ENCODE results near the gene EGLN1. TPM values are rescaled to one million over a fixed set of nuclear protein-coding genes. Genes with fewer than 3 reads are reported as not detected.
"Not testable (repeated sequence)": the region's sequence is repeated elsewhere in the genome, so short reads cannot be mapped to it uniquely, and the experiment has no call there.

Gene EGLN1
- total and polyA plus RNA-seq, 7 experiments from 2014 or later = 13.6 to 38.9 (median 21.9) TPM

DNA sequence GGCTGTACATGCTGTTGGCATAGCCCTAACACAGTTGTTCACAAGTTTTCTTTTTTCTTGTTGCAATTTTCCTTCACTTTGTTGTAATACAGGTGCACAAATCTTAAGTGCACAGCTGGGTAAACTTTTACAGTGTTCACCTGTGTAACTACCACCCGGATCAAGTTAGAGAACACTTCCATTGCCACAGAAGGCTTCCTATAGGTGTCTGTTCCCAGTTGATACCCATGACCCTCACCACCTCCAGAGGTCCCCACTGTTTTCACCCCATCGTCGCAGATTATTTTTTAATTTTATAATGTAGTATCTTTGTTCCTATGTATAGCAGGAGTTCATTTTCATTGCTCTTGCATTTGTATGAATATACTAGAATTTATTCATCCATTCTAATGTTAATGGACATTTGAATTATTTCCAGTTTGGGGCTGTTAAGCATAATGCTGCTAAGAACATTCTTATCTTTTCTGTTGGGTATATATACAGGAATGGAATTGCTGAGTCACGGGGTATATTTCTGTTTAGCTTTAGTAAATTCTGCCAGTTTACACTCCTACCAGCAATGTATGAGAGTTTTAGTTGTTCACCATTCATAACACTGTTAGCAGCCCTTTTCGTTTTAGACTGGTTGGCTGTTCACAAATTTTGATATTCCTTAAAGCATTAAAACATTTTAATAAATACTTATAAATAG lies 67.6 kb downstream of the EGLN1 start:
- peak overlapping the region in 1 of 9 donors; percentile 18 for H3K27ac Mint-ChIP-seq
- CTCF ChIA-PET = interaction anchor here (0.6 kb wide), 1 partner anchor 224 kb away, joined by 3 read pairs; no protein-coding TSS in a partner anchor

DNA sequence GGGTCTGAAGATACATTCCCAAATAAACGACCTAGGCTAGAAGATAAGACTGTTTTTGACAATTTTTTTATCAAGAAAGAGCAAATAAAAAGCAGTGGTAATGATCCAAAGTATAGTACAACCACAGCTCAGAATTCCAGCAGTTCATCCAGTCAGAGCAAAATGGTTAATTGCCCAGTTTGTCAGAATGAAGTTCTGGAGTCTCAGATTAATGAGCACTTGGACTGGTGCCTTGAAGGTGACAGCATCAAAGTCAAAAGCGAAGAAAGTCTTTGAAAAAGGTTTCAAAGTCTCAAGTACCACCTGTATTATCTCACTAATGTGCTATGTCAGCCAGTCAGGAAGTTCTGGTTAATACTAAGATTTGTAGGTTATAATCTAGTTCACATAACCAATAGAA lies 69.0 kb downstream of the EGLN1 start:
- H3K4me1 ChIP-seq (ENCODE audit: control insufficient read depth in 2 of 2, insufficient read depth in 2 of 2, low read length in 2 of 2) = peaks cover 0 to 2% of the 10 kb centered on the region in 2 donors
- H3K36me3 ChIP-seq (ENCODE audit: control insufficient read depth in 2 of 3, insufficient read depth in 3 of 3, low read length in 3 of 3) = peaks cover 6 to 31% (median 17%) of the 10 kb centered on the region in 3 experiments
- DNase-seq (no peak), ATAC-seq (no peak)
- ChIA-PET CTCF (no interaction called here), POLR2A (no interaction called here)
- Mint-ChIP-seq H3K27ac (no peak overlapping the region), H3K27me3 (no peaks in the 10 kb centered on the region), H3K4me1 (peaks cover 0 to 9% (median 7%) of the 10 kb centered on the region in 7 donors), H3K9me3 (no peaks in the 10 kb centered on the region), H3K36me3 (peaks cover 12 to 37% (median 14%) of the 10 kb centered on the region in 5 donors), H3K4me3 (no peak overlapping the region)
- H3K9me3 ChIP-seq (ENCODE audit: control insufficient read depth in 2 of 3, low read length in 3 of 3) = no peaks in the 10 kb centered on the region
- intact Hi-C loops (cut with micrococcal nuclease) = no loop called here
- H3K27ac ChIP-seq (ENCODE audit: low read depth, low read length) = no peak overlapping the region
- H3K4me3 ChIP-seq (ENCODE audit: low read length) = no peak overlapping the region
- H3K27me3 ChIP-seq (ENCODE audit: control insufficient read depth in 2 of 2, insufficient read depth in 2 of 2, low read length in 2 of 2) = no peaks in the 10 kb centered on the region

More for the DNA sequence above, 67.6 kb downstream of the EGLN1 start:
- POLR2A ChIA-PET = interaction anchor here (0.7 to 0.8 kb wide), 2 partner anchors 16 to 86 kb away, joined by 3 read pairs; partner anchors contain the start of gene SPRTN
- H3K36me3 ChIP-seq (ENCODE audit: control insufficient read depth in 2 of 3, insufficient read depth in 3 of 3, low read length in 3 of 3) = peaks cover 0 to 22% (median 17%) of the 10 kb centered on the region in 3 experiments
- Mint-ChIP-seq H3K4me1 (peaks cover 0 to 12% (median 7%) of the 10 kb centered on the region in 7 donors), H3K27me3 (no peaks in the 10 kb centered on the region), H3K36me3 (peaks cover 8 to 27% (median 11%) of the 10 kb centered on the region in 5 donors), H3K9me3 (no peaks in the 10 kb centered on the region), H3K4me3 (no peak overlapping the region)
- intact Hi-C loops (cut with micrococcal nuclease) = loop anchor here (5.0 kb wide), 4 partner anchors 68 to 1273 kb away; partner anchors contain the start of genes EGLN1 (in 1 of the 2) and TSNAX (in 1 of the 2)
- H3K4me1 ChIP-seq (ENCODE audit: control insufficient read depth in 2 of 2, insufficient read depth in 2 of 2, low read length in 2 of 2) = peaks cover 0 to 3% of the 10 kb centered on the region in 2 donors
- ATAC-seq = no peak
- DNase-seq = no peak
- H3K27me3 ChIP-seq (ENCODE audit: control insufficient read depth in 2 of 2, insufficient read depth in 2 of 2, low read length in 2 of 2) = no peaks in the 10 kb centered on the region
- no peaks in the 10 kb centered on the region for H3K9me3 ChIP-seq (ENCODE audit: control insufficient read depth in 2 of 3, low read length in 3 of 3)
- no peak overlapping the region for H3K4me3 ChIP-seq (ENCODE audit: low read length)
- H3K27ac ChIP-seq (ENCODE audit: low read depth, low read length) = no peak overlapping the region

DNA sequence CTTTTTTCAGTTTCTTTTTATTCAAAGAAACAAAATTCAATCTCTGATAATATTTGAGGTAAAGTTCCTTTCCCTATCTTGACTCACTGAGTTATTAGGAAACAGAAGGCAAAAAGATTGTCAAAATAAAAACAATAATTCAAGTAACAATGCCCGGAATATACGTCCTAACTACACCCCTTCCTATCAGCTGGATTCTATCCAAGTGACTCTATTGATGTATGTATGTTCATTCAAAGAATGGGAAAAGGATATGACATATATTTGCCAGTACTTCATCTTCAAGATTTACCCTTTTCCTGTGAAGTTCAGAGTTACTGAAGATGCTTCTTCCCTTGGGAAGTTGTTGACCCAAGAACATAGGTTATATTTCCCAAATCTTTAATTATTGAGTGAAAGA lies 70.3 kb downstream of the EGLN1 start:
- Histone ChIP-seq H3K9me3 (ENCODE audit: control insufficient read depth in 2 of 3, low read length in 3 of 3) (no peaks in the 10 kb centered on the region), H3K27ac (ENCODE audit: low read depth, low read length) (no peak overlapping the region), H3K4me3 (ENCODE audit: low read length) (no peak overlapping the region), H3K36me3 (ENCODE audit: control insufficient read depth in 2 of 3, insufficient read depth in 3 of 3, low read length in 3 of 3) (peaks cover 6 to 44% (median 17%) of the 10 kb centered on the region in 3 experiments), H3K4me1 (ENCODE audit: control insufficient read depth in 2 of 2, insufficient read depth in 2 of 2, low read length in 2 of 2) (no peaks in the 10 kb centered on the region), H3K27me3 (ENCODE audit: control insufficient read depth in 2 of 2, insufficient read depth in 2 of 2, low read length in 2 of 2) (no peaks in the 10 kb centered on the region)
- Mint-ChIP-seq H3K9me3 (no peaks in the 10 kb centered on the region), H3K36me3 (peaks cover 12 to 44% (median 14%) of the 10 kb centered on the region in 5 donors), H3K27me3 (no peaks in the 10 kb centered on the region), H3K4me1 (peaks cover 0 to 5% (median 0%) of the 10 kb centered on the region in 7 donors), H3K27ac (no peak overlapping the region), H3K4me3 (no peak overlapping the region)
- POLR2A ChIA-PET = no interaction called here
- no peak for DNase-seq
- intact Hi-C loops (cut with micrococcal nuclease) = no loop called here
- ATAC-seq = no peak
- CTCF ChIA-PET = no interaction called here

DNA sequence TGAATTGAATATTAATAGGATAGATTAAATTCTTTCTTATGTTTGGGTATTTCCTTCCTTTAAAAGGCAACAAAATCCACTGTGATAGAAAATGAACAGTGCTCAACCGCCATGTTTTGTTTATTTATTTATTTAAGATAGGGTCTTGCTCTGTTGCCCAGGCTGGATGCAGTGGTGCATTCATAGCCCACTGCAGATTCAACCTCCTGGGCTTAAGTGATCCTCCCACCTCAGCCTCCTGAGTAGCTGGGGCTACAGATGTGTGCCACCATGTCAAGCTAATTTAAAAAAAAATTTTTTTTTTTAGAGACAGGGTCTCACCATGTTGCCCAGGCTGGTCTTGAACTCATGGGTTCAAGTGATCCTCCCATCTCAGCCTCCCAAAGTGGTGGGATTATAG lies 73.2 kb downstream of the EGLN1 start:
- H3K4me1 Mint-ChIP-seq; intact Hi-C loops (cut with micrococcal nuclease); CTCF ChIA-PET; H3K27me3 Mint-ChIP-seq; H3K4me3 Mint-ChIP-seq; ATAC-seq; H3K9me3 ChIP-seq (ENCODE audit: control insufficient read depth in 2 of 3, low read length in 3 of 3); POLR2A ChIA-PET; H3K27ac ChIP-seq (ENCODE audit: low read depth, low read length); H3K4me1 ChIP-seq (ENCODE audit: control insufficient read depth in 2 of 2, insufficient read depth in 2 of 2, low read length in 2 of 2); H3K9me3 Mint-ChIP-seq; H3K4me3 ChIP-seq (ENCODE audit: low read length); DNase-seq; H3K27me3 ChIP-seq (ENCODE audit: control insufficient read depth in 2 of 2, insufficient read depth in 2 of 2, low read length in 2 of 2): not testable (repeated sequence)
- H3K27ac Mint-ChIP-seq = peak overlapping the region in 1 of 9 donors; percentile 0
- peaks cover 6 to 44% (median 17%) of the 10 kb centered on the region in 3 experiments for H3K36me3 ChIP-seq (ENCODE audit: control insufficient read depth in 2 of 3, insufficient read depth in 3 of 3, low read length in 3 of 3)
- H3K36me3 Mint-ChIP-seq = peaks cover 11 to 49% (median 17%) of the 10 kb centered on the region in 5 donors

DNA sequence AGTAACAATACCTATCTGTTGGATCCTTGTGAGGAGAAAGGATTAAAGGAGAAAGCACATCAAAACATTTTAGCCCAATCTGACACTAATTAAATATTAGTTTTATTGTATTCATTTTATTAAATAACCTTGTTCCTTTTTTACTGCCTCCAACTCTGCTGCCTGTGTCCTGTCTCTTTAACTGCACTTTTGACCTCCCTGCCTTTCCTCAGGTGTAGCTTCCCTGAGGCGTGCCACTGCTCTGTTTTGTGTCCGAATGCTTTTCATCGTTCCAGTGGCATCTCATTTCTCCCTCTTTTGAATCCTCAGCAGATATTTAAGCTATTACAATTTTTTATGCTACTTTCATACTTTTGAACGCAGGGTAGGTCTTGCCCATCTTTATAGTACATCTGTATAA lies 73.6 kb downstream of the EGLN1 start:
- H3K4me1 ChIP-seq (ENCODE audit: control insufficient read depth in 2 of 2, insufficient read depth in 2 of 2, low read length in 2 of 2) = no peaks in the 10 kb centered on the region
- Mint-ChIP-seq H3K27ac (peak overlapping the region in 1 of 9 donors; percentile 0), H3K36me3 (peaks cover 11 to 53% (median 17%) of the 10 kb centered on the region in 5 donors), H3K9me3 (no peaks in the 10 kb centered on the region), H3K4me3 (no peak overlapping the region), H3K4me1 (peaks cover 4 to 13% (median 8%) of the 10 kb centered on the region in 7 donors), H3K27me3 (no peaks in the 10 kb centered on the region)
- no peak overlapping the region for H3K27ac ChIP-seq (ENCODE audit: low read depth, low read length)
- H3K27me3 ChIP-seq (ENCODE audit: control insufficient read depth in 2 of 2, insufficient read depth in 2 of 2, low read length in 2 of 2) = no peaks in the 10 kb centered on the region
- H3K4me3 ChIP-seq (ENCODE audit: low read length) = no peak overlapping the region
- DNase-seq (no peak), ATAC-seq (no peak)
- intact Hi-C loops (cut with micrococcal nuclease) = no loop called here
- ChIA-PET POLR2A (no interaction called here), CTCF (no interaction called here)
- no peaks in the 10 kb centered on the region for H3K9me3 ChIP-seq (ENCODE audit: control insufficient read depth in 2 of 3, low read length in 3 of 3)
- peaks cover 6 to 43% (median 17%) of the 10 kb centered on the region in 3 experiments for H3K36me3 ChIP-seq (ENCODE audit: control insufficient read depth in 2 of 3, insufficient read depth in 3 of 3, low read length in 3 of 3)

DNA sequence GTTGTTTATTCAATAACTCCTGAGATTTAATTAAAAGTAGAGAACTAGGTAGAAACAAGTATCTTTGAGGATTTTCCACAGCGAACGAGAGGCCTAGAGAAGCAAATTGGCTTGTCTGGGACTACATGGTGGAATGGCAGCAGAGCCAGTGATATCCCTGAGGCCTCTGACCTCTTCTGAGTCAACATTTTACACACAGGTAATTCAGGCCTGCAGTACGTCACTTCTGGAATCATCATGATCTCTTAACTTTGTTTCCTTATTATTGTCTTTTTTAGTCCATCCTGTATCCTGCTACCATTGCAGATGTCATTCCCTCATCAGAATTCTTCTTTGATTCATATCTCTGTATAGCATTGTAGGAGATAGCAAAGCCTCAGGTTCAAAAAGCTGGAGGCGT lies 74.1 kb downstream of the EGLN1 start:
- Mint-ChIP-seq H3K27ac (no peak overlapping the region), H3K9me3 (no peaks in the 10 kb centered on the region), H3K27me3 (no peaks in the 10 kb centered on the region), H3K36me3 (peaks cover 10 to 54% (median 18%) of the 10 kb centered on the region in 5 donors), H3K4me1 (peaks cover 5 to 17% (median 11%) of the 10 kb centered on the region in 7 donors), H3K4me3 (no peak overlapping the region)
- ChIA-PET POLR2A (no interaction called here), CTCF (no interaction called here)
- DNase-seq = no peak
- ATAC-seq = no peak
- Histone ChIP-seq H3K9me3 (ENCODE audit: control insufficient read depth in 2 of 3, low read length in 3 of 3) (no peaks in the 10 kb centered on the region), H3K4me1 (ENCODE audit: control insufficient read depth in 2 of 2, insufficient read depth in 2 of 2, low read length in 2 of 2) (no peaks in the 10 kb centered on the region), H3K27me3 (ENCODE audit: control insufficient read depth in 2 of 2, insufficient read depth in 2 of 2, low read length in 2 of 2) (no peaks in the 10 kb centered on the region), H3K27ac (ENCODE audit: low read depth, low read length) (no peak overlapping the region), H3K36me3 (ENCODE audit: control insufficient read depth in 2 of 3, insufficient read depth in 3 of 3, low read length in 3 of 3) (peaks cover 6 to 38% (median 17%) of the 10 kb centered on the region in 3 experiments), H3K4me3 (ENCODE audit: low read length) (no peak overlapping the region)
- intact Hi-C loops (cut with micrococcal nuclease) = no loop called here
